ENCODE data around the gene KCTD17. TPM values are rescaled to one million over a fixed set of nuclear protein-coding genes. Genes with fewer than 3 reads are reported as not detected.

Gene KCTD17
- polyA plus RNA-seq, 1 donor from 2014 or later = 13.3 TPM

DNA sequence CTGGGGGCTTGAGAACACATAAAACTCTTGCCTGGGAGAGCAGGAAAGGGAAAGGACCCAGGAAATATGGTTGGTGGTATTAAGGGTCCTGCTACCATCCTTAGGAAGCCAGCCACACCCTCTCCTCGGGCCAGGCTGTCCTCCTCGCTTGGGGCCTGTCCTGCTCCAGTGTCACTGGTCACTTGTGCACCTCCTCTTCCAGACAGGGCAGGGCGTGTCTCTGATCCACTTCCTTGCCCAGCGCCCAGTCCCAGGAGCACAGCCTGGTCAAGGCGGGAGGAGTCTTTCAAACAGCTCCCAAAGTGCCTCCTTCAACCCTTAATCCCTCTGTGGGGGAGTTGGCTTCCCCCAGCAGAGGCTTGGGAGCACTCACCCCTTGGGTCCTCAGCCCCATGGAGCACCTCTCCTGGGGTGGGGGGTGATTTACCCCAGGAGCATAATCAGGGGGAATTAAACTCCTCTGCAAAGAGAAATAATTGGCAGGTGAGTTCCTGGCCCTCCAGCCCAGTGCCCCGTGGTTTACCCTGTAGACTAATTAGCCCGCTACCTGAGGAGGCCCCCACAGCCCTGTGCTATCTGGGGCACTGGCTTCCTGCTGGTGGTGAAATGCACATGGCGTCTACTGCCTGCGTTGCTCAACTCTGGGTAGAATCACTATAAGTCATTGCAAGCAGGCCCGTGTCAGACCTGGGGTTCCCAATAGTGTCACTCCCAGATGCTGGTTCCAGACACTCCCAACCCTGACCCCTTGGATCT is 49.9 kb downstream of the KCTD17 start:
- no peak overlapping the region for H3K4me3 Mint-ChIP-seq
- peaks cover 4% of the 10 kb centered on the region for H3K27me3 Mint-ChIP-seq

DNA sequence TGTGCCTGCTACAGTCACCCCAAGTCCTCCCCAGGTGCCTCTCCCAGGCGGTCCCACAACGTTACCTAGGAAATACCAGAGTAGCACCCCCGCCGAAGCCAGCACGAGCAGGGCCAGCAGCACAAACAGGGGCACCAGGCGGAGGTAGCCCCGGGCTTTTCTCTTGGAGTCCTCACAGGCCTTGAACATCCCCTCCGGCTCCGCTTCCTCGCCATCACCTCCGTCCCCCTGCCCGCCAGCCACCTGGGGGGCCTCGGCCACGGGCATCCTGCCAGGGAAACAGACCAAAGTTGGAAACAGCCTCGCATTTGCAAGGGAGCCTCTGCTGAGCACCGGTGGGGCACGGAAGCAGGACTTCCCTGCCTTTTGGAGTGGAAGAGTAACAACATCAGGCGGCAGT is 51.6 kb downstream of the KCTD17 start:
- Mint-ChIP-seq H3K36me3 (no peaks in the 10 kb centered on the region), H3K4me1 (peaks cover 0 to 14% (median 6%) of the 10 kb centered on the region in 3 donors)

More for the DNA sequence above, 49.9 kb downstream of the KCTD17 start:
- H3K27ac Mint-ChIP-seq = no peak overlapping the region
- peaks cover 0 to 14% (median 6%) of the 10 kb centered on the region in 3 donors for H3K4me1 Mint-ChIP-seq
- H3K36me3 Mint-ChIP-seq = no peaks in the 10 kb centered on the region
- H3K9me3 Mint-ChIP-seq = peaks cover 0 to under 1% (median 0%) of the 10 kb centered on the region in 3 donors

DNA sequence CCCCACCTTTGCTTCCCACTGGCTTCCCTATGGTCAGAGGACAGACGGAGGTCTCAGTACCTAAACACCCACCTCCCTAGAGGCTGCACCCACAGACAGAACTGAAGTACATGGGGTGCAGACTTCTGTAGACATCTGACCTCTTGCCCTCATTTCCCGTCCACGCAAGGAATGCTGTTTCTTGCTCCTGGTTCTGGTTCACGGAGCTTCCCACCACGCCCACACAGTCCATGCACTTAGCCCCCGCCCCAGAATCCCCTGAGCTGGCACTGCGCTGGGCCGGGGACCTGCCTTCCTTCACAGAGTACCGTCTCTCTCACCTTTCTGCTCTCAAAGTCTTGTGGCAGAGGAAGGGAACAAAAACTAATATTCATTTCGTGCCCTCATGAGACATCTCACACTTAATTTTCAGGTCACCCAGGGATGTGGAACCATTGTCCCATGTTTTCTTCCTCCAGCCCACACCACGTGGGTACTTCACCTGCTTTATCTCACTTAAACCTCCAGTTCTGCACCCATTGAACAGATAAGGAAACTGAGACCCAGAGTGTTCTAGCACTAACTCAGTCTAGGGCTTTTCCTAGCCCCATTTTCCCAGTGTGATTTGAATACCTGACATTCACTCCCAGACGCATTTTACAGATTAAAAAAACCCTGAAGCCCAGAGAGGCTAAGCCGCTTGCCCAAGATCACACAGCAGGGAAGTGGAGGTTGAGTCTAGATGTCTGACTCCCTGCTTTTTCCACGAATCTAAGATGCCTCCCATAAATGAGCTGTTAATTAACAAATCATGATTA is 52.3 kb downstream of the KCTD17 start:
- Mint-ChIP-seq H3K27ac (no peak overlapping the region), H3K36me3 (no peaks in the 10 kb centered on the region), H3K4me3 (no peak overlapping the region), H3K27me3 (no peaks in the 10 kb centered on the region), H3K9me3 (peaks cover 0 to 3% (median 0%) of the 10 kb centered on the region in 3 donors), H3K4me1 (peaks cover 0 to 14% (median 6%) of the 10 kb centered on the region in 3 donors)

More for the DNA sequence above, 51.6 kb downstream of the KCTD17 start:
- H3K9me3 Mint-ChIP-seq = peaks cover 0 to 3% (median 0%) of the 10 kb centered on the region in 3 donors
- no peaks in the 10 kb centered on the region for H3K27me3 Mint-ChIP-seq
- no peak overlapping the region for H3K27ac Mint-ChIP-seq
- no peak overlapping the region for H3K4me3 Mint-ChIP-seq

DNA sequence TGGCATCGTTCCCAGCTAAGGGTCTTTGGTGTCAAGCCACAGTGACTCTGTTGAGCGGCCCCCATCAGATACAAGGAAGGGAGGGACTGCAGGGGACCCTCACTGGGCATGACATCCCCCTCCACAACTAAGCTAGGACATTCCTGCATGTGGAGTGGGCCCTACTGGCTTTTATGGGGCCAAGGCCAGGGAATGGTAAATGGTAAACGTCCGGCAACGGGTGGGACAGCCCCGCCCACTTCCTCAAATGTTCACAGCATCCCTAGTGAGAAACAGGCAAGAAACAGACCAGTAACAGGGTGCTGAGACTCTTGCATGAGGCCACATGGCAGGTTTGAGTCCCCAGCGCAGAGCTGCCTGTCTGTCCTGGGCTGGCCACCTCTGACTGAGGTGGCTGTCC is 53.6 kb downstream of the KCTD17 start:
- Mint-ChIP-seq H3K27ac (no peak overlapping the region), H3K4me3 (no peak overlapping the region), H3K4me1 (peaks cover 0 to 10% (median 4%) of the 10 kb centered on the region in 3 donors), H3K9me3 (peaks cover 0 to 3% (median 0%) of the 10 kb centered on the region in 3 donors), H3K27me3 (no peaks in the 10 kb centered on the region), H3K36me3 (no peaks in the 10 kb centered on the region)

DNA sequence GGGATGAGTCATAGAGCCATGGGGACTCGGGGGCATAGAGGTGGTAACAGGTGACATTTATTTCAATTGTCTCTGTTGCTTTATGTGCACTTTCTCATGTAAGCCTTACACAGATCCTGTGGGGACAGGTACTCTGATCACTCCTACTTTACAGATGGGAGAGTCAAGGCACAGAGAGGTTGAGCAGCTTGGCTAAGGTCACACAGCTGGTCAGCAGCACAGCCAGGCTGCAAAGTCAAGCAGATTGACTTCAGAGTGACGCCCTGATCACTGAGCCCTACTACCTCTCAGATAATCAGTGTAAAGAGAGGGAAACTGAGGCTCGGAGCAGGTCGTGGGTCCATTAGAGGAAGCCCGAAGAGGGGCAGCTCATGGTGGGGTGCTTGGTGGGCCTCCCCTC is 54.4 kb downstream of the KCTD17 start:
- Mint-ChIP-seq H3K9me3 (peaks cover 0 to 3% (median 0%) of the 10 kb centered on the region in 3 donors), H3K27me3 (no peaks in the 10 kb centered on the region), H3K4me1 (peaks cover 0 to 3% (median 1%) of the 10 kb centered on the region in 3 donors), H3K27ac (no peak overlapping the region), H3K4me3 (no peak overlapping the region), H3K36me3 (no peaks in the 10 kb centered on the region)

DNA sequence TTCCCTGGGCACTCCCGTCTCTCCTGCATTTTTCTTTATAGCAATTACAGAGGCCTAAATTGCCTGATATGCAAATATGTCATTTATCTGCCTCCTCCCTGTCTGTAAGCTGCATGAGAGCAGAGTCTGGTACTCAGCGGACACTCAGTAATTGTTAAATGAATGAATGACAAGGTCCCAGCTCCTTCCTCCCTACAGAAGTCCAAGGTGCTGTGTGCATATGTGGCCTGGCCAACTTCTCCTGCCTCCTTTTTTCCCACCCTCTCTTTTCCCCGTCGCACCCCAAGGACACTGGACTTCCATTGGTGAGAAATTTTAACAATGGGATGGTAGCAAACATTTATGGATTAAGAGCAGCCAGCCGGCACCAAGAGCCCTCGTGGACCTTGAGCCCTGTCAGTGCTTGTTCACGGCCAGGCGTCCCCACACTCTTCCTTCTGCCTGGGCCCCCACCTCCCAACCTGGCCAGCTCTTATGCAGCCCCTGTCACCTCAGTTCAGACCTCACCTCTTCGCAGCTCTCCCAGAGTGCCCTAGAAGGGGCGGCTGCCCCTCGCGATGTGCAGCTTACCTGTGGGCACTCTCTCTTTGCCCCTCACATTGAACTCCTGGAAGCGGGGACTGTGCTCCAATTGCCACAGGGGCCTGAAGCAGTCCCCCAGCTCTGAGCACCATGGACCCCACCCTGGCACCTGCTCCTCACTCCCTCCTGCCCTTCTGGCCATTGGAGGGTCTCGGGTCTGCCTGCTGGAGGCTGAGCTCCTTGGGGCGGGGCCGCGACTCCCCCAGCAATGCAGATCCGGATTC is 56.5 kb downstream of the KCTD17 start:
- Mint-ChIP-seq H3K9me3 (peaks cover 0 to 3% (median 0%) of the 10 kb centered on the region in 3 donors), H3K36me3 (no peaks in the 10 kb centered on the region), H3K27ac (no peak overlapping the region), H3K27me3 (no peaks in the 10 kb centered on the region), H3K4me1 (peaks cover 0 to 3% (median 1%) of the 10 kb centered on the region in 3 donors), H3K4me3 (no peak overlapping the region)

DNA sequence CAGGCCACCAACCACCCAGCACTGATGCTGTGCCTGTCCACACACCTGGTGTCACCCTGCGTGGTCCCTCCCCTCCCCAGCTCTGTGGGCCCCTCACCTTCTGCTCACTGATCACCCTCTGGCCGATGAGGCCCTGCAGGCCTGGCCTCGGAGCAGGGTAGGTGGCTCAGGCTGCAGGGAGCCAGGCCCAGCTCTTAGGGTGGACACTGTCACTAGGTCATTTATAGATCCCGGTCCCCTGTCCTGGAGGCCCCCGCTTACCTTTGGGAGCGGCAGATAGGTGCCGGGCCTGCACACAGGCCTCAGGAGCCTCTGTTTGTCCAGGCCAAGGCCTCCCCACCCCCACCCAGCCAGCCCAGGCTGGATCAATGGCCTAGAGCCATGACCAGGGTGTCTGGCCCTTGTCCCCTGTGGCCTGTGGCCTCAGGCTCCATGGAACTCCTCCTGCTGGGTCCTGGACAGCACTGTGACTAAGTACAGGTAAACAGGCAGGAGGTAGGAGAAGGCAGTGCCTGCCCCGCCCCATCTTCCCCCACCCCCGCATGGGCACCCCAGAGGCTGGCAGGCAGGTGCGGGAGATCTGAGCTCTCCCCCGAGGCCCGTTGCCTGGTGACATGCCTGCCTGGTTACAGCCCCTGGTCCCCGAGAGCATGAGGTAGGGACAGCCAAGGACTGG is 57.8 kb downstream of the KCTD17 start, which contains the start of gene TMPRSS6:
TSS of gene TMPRSS6 (minus strand) at position 472 of the 676 bp plus-strand sequence. CDS start 6,296 bp downstream, outside the sequence.
- Mint-ChIP-seq H3K27ac (no peak within 1 kb of the TSS), H3K27me3 (no peaks in the 10 kb centered on the region), H3K9me3 (peaks cover 0 to 3% (median 0%) of the 10 kb centered on the region in 3 donors), H3K4me3 (no peak within 1 kb of the TSS), H3K36me3 (no peaks in the 10 kb centered on the region), H3K4me1 (no peaks in the 10 kb centered on the region)

DNA sequence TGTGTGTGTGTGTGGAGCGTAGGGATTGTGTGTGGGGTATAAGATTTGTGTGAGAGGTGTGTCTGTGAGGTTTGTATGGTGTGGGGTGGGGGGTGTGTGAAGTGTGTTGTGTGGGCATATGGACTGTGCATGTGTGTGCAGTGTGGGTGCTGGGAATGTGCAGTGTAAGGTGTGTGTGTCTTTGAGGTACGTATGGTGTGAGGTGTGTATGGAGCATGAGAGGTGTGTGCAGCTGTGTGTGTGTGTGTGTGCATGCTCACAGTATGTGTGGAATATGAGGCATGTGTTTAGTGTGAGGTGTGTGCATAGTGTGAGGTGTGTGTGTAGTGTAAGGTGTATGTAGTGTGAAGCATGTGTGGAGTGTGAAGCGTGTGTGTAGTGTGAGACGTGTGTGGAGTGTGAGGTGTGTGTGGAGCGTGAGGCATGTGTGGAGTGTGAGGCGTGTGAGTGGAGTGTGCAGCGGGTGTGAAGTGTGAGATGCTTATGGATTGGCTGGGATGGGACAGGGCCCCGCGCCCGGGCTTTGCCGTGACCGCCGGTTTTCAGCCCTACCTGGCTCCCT is 59.7 kb downstream of the KCTD17 start:
- peaks cover 0 to 3% (median 0%) of the 10 kb centered on the region in 3 donors for H3K9me3 Mint-ChIP-seq
- no peak overlapping the region for H3K27ac Mint-ChIP-seq
- no peaks in the 10 kb centered on the region for H3K36me3 Mint-ChIP-seq
- no peak overlapping the region for H3K4me3 Mint-ChIP-seq
- H3K27me3 Mint-ChIP-seq = no peaks in the 10 kb centered on the region
- H3K4me1 Mint-ChIP-seq = no peaks in the 10 kb centered on the region

DNA sequence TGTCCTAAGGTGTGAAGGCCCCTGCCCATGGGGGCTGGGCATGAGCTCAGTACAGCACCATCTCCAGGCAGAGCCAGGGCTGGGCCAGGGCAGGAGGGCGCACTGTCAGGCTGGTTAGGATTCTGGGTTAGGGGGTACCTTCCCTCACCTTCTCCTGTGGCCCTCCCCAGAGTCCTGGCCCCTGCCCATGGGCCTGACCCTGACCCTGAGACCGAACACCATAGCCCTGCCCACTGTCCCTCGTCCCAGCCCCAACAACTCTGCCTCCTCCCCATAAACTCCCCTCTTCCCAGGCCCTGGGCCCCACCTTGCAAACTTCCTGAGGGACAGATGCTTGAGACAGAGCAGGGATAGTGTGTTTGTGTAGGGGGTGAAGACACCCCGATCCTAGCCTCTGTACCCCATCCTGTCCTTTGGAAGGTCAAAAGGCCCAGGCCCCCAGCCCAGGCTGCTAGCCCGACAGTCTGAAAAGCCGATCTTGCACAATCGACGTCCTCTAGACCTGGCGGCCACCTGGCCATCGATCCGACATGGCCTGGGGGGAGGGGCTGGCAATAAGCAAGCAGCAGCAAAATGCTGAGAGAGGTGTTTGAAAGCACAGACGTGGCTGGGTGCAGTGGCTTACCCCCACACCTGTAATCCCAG is 60.7 kb downstream of the KCTD17 start:
- H3K9me3 Mint-ChIP-seq = no peaks in the 10 kb centered on the region

More for the DNA sequence above, 60.7 kb downstream of the KCTD17 start:
- Mint-ChIP-seq H3K36me3 (no peaks in the 10 kb centered on the region), H3K27ac (no peak overlapping the region), H3K4me3 (no peak overlapping the region), H3K27me3 (no peaks in the 10 kb centered on the region), H3K4me1 (no peaks in the 10 kb centered on the region)

Other genes with a start within 250 kb of the KCTD17 start
- not detected for gene PVALB, start 234.7 kb upstream of the KCTD17 start, polyA plus RNA-seq
- gene NCF4, start 190.7 kb upstream of the KCTD17 start, polyA plus RNA-seq = 121 TPM
- 17.6 TPM for gene CSF2RB, start 138.1 kb upstream of the KCTD17 start, polyA plus RNA-seq
- gene TST, start 32.3 kb upstream of the KCTD17 start, polyA plus RNA-seq = 3.8 TPM
- gene MPST, start 32.0 kb upstream of the KCTD17 start, polyA plus RNA-seq = 16.2 TPM
- not detected for gene TMPRSS6, start 58.0 kb downstream of the KCTD17 start, polyA plus RNA-seq
- gene IL2RB, start 98.2 kb downstream of the KCTD17 start, polyA plus RNA-seq = 13.2 TPM
- 1.0 TPM for gene C1QTNF6, start 136.5 kb downstream of the KCTD17 start, polyA plus RNA-seq
- 0.95 TPM for gene SSTR3, start 160.7 kb downstream of the KCTD17 start, polyA plus RNA-seq
- 1,067 TPM for gene RAC2, start 192.5 kb downstream of the KCTD17 start, polyA plus RNA-seq
- gene CYTH4, start 230.8 kb downstream of the KCTD17 start, polyA plus RNA-seq = 70.8 TPM